ENCODE results near the gene SBK3.

- TF ChIP-seq CTCF (tag by site-specific recombination; IDR thresholded peaks at IDR 0.05) = no peak
- TF ChIP-seq SETDB1 (IDR thresholded peaks at IDR 0.05; ENCODE audit: insufficient read length, low read length) = no peak
- TF ChIP-seq ZBTB8A (tag by site-specific recombination; IDR thresholded peaks at IDR 0.05) = no peak
- TF ChIP-seq SP7 (tag by site-specific recombination; IDR thresholded peaks at IDR 0.05) = no peak
- no peak for TF ChIP-seq SALL2 (tag by site-specific recombination; IDR thresholded peaks at IDR 0.05; ENCODE audit: borderline replicate concordance)
Measured at GRCh38 chr19:55546822-55547614, 1.7 kb upstream of the SBK3 start.
